NCI-H69 (cell line): ENCODE results near the gene GALNT2.

Experiments
- DNase-seq: peaks from one replicate; lab custom pipeline; 2025; lab: John Stamatoyannopoulos, UW

GALNT2 gene

GRCh38 chr1:230146709-230147108, 79.7 kb downstream of the GALNT2 start:
- no peak for DNase-seq

- no peak for DNase-seq
Measured at GRCh38 chr1:230147253-230148125, 80.5 kb downstream of the GALNT2 start.

- no peak for DNase-seq
Measured at GRCh38 chr1:230148126-230148652, 81.2 kb downstream of the GALNT2 start.

- no peak for DNase-seq
Measured at GRCh38 chr1:230148768-230149469, 81.9 kb downstream of the GALNT2 start.

GRCh38 chr1:230149751-230150584, 82.9 kb downstream of the GALNT2 start:
- no peak for DNase-seq

- no peak for DNase-seq
Measured at GRCh38 chr1:230150615-230151014, 83.6 kb downstream of the GALNT2 start.

GRCh38 chr1:230151924-230152468, 85.0 kb downstream of the GALNT2 start:
- DNase-seq: no peak

- no peak for DNase-seq
Measured at GRCh38 chr1:230152999-230153398, 86.0 kb downstream of the GALNT2 start.

- no peak for DNase-seq
Measured at GRCh38 chr1:230153641-230154296, 86.7 kb downstream of the GALNT2 start.

- no peak for DNase-seq
Measured at GRCh38 chr1:230155021-230155420, 88.0 kb downstream of the GALNT2 start.

GRCh38 chr1:230156068-230156467, 89.0 kb downstream of the GALNT2 start:
- no peak for DNase-seq

- no peak for DNase-seq
Measured at GRCh38 chr1:230156536-230156935, 89.5 kb downstream of the GALNT2 start.

GRCh38 chr1:230157420-230158390, 90.7 kb downstream of the GALNT2 start:
- peak; percentile 82 for DNase-seq

GRCh38 chr1:230158415-230159291, 91.6 kb downstream of the GALNT2 start:
- DNase-seq: peak; percentile 77

- DNase-seq: no peak
Measured at GRCh38 chr1:230159580-230159979, 92.5 kb downstream of the GALNT2 start.

GRCh38 chr1:230160957-230161771, 94.1 kb downstream of the GALNT2 start:
- no peak for DNase-seq

GRCh38 chr1:230163205-230163604, 96.2 kb downstream of the GALNT2 start:
- DNase-seq: no peak

GRCh38 chr1:230163719-230164118, 96.7 kb downstream of the GALNT2 start:
- DNase-seq: no peak
